Cerebellar cortex (tissue), 1 donor: Measurements from ENCODE around the gene ITGAV.

ENCODE experiments used
- DNase-seq: peaks from one replicate; pipeline ENCODE4 v3.0.0-alpha.2; 2015; ENCODE audit warnings: low spot score

ITGAV gene

DNA sequence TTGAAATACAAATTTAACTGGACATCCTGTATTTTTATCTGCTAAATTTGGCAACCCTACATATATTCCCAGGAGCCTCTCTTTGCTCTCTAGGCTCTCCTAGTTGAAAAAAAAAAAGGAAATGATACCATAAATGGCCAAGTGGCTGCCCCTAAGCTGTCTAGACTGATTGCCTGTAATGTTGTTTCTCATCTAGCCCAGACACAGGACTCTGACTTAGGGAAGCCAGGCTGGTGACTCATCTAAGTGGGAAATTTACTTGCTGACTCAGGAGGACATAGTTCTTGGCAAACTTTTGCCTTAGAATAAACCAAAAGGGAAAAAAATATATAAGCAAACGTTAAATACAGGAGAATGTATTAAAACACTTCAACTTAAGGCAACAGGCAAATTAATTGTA lies 14.6 kb upstream of the ITGAV start:
- DNase-seq = peak; percentile 65

DNA sequence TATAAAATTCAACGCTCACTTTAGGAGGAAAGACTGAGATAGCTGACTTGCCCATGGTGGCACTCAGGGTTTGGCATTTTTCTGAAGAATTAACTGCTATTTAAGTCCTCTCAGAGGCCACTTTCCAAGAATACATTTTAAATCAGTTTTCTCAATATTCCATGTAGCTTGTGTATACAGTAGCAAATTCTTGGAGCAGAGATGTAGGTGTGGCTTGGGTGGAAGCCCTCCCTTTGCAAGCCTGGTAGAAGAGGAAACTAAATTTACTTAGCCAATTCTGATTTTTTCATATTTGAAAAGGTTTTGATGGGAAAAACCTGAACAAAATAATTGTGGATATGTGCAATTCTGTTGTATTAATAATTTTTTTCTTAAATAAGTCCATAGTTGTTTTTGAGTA lies 14.0 kb upstream of the ITGAV start:
- no peak for DNase-seq

- DNase-seq = peak; percentile 31
These were observed 13.2 kb upstream of the ITGAV start for GRCh38 chr2:186576614-186577013.

DNA sequence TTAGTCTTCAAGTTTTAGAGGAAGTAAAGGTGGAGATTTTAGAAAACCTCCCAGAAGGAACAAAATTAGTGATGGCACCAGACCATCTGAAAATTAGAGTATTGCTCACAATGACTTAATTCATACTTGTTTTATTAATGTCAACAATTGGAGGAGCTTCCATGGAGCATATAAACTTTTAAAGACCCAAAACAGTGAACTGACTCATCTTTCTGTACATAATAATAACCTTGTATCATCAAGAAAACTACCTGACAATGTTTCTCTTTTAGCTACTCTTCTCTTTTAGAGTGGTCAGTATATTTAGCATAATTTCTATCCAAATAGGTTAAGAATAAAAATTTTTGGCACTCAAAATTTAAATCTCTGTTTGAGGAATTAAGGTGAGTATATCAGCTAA lies 7.2 kb upstream of the ITGAV start:
- DNase-seq = no peak

- no peak for DNase-seq
These were observed 5.8 kb upstream of the ITGAV start for GRCh38 chr2:186584053-186584452.

DNA sequence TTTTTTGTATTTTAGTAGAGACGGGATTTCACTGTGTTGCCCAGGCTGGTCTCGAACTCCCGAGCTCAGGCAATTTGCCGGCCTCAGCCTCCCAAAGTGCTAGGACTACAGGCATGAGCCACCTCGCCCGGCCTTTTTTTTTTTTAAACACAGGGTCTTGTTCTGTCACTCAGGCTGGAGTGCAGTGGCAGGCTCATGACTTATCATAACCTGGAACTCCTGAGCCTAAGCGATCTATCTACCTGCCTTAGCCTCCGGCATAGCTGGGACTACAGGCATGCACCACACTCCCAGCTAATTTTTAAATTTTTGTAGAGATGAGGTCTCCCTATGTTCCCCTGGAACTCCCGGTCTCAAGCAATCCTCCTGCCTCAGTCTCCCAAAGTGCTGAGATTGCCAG lies 1.4 kb upstream of the ITGAV start:
- no peak for DNase-seq

GRCh38 chr2:186588940-186589611 lies 780 bp upstream of the ITGAV start:
- DNase-seq = peak; percentile 39

DNA sequence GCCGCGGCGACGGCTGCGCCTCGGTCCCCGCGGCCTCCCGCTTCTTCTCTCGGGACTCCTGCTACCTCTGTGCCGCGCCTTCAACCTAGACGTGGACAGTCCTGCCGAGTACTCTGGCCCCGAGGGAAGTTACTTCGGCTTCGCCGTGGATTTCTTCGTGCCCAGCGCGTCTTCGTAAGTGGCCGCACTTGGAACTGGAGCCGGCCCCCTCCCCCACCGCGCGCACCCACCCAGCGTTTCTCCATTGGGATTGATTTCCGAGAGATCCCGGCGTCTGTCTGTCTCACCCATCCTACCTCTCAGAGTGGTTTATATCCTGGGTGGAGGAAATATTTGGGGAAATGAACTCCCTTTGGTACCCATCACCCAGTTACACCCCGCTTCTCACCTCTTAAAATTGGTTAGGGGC lies 498 bp downstream of the ITGAV start:
- no peak for DNase-seq

DNA sequence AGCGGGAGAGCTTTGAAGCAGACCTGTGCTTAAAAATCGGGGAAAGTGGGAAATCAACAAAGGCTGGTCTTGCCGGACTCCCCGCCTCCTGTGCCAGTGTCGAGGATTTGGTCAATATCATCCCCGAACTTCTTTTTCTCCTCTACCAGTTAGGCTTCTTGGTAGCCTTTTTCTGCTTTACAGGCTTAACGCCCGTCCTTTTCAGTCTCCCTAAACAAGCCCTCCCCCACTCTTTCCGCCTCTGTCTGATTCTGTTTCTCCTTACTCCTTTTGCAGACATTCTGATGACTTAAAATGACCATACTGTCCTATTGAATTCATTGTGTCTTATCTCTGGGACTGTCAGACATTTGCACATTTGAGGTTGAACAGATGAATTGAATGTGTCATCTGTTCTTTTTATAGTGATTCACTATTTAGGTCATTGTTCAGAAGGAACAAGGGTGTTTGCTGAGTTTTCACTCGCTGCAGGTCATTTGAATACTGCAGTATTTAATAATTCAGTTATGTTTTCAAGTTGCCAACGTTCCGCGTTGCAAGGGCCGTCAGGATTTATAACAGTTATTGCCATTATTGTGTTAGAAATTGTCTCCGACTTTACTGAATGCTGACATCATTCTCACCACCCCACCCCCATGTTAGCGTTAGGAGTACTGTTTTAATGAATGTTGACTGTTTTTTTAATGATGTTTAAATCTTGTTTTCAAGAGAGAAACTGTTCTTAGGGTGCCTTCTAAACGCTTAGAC lies 1.1 kb downstream of the ITGAV start:
- DNase-seq = peak; percentile 80

DNA sequence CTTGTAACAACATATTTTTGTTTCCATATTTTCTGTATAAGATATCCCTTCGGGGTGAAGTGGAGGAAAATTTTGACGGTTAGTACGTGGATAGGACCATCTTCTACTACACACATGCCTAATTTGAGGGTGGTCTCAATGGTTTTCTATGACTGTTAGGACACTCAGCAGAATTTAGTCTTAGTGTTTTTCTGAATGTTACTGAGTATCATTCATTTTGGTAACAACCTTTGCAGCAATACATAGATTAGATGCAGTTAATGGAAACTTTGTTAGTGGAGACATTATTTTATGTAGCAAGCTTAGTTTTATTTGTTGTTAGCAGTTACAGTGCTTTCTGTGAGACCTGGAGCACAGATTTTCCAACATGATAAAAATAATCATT lies 1.6 kb downstream of the ITGAV start:
- no peak for DNase-seq

DNA sequence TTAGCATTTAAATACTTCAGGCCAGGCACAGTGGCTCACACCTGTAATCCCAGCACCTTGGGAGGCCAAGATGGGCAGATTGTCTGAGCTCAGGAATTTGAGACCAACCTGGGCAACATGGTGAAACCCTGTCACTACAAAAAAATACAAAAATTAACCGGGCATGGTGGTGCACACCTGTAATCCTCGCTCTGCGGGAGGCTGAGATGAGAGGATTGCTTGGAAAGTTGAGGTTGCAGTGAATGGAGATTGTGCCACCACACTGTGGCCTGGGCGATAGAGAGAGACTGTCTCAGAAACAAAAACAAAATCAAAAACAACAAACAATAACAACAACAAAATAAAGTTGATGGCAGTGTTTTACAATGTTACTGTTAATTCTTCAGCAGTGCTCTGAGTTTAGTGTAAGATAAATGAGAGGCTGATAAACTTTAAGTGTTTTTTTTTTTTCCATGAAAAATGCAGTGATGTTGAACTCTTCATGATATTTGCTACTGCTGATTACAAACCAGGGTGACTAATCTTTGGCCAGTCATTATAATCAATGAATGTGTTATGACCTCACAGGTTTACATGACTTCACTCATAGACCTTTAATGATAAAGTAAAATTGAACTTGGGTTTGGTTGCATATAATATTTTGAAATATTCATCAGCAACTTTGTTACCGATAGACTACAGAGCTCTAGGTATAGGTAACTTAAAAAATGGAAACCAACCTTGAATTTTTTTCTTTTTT lies 2.5 kb downstream of the ITGAV start:
- DNase-seq = no peak

- no peak for DNase-seq
These were observed 3.7 kb downstream of the ITGAV start for GRCh38 chr2:186593523-186593922.

DNA sequence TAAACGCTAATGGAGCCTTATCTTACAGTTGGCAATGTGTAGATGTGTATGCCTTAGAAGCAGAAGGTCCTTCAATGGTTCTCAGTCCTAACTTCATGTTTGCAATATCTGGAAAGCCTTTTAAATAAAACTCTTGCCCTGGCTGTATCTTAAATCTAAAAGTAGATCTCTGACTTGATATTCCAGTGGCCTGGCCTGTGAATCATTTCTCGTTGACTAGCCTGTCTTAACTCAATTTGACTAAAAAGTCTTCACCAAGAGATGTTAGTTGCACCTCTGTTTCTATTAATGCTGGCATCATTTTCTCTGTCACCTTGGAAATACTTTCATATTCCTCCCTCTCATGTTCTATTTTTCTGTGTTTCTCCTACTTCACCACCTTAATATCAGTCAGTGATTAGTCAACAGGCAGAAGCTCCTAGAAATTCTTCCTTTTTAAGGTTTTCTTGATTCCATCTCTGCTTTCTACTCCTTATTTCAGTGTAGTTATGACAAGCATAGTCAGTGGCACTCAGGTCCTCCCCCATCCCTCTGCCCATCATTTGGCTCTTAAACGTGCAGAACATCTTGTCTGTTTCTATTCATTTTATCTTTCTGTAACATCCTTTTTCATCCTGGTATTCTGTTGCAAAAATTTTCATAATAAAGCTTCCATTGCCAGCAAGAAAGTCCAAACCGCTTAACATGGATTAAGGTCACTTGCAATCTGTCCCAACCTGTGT lies 4.3 kb downstream of the ITGAV start:
- DNase-seq = no peak

- peak; percentile 23 for DNase-seq
These were observed 5.4 kb downstream of the ITGAV start for GRCh38 chr2:186595219-186595618.

DNA sequence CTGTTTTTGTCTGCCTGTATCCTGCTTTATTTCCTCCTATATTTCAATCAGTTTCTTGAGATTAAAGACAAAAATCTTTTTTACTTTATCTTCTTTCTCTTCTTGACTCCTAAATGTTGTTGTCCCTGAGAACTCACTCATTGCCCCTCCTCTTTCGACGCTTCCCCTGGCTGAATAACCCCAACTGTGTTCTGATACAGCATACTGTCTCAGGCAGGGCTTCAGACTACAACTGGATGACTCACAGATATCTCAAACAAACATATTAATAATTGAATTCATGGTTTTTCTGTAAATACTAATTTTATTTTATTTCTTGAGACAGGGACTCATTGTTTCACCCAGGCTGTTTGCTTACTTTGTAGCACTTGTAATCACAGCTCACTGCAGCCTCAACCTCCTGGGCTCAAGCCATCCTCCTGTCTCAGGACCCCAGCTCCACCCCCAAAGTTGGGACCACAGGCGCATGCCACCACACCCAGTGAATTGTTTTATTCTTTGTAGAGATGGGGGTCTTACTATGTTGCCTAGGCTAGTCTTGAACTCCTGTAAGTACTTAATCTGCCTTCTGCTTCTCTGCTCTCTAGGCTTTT lies 9.4 kb downstream of the ITGAV start:
- DNase-seq = no peak

DNA sequence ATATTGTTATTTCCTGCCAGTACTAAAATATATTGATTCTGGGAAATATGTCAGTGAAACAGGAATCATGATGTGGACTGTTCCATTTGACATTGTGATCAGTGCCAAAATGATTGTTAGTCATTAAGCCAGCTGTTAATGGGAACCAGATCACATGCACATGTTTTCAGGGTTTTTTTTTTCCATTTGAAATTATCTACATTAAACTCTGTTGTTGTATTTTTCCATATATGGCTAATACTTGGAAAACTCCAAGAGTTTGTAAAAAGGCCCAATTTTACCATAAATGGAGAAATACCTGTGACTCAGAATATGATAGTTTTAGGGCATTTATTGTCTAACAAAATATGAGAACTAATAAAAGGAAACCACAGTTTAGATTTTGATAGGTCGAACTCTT lies 13.4 kb downstream of the ITGAV start:
- DNase-seq = no peak

DNA sequence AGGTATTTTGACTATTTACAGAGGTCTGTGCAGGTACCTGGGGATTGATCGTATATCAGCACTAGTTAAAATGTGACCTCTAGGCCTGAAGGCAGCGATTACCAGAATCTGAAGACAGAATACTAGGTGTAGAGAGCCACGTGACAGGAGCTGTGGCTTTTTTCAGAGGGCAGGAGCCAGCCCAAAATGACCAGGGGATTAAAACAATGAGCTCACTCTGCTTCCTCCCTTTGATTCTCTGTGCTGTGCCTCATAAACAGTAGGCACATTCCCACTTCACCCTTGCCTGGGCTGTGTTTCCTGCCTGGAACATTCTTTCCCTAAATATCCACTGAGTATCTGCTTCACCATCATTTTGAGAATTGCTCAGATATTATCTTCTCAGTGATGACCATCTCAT lies 15.2 kb downstream of the ITGAV start:
- DNase-seq = peak; percentile 65

DNA sequence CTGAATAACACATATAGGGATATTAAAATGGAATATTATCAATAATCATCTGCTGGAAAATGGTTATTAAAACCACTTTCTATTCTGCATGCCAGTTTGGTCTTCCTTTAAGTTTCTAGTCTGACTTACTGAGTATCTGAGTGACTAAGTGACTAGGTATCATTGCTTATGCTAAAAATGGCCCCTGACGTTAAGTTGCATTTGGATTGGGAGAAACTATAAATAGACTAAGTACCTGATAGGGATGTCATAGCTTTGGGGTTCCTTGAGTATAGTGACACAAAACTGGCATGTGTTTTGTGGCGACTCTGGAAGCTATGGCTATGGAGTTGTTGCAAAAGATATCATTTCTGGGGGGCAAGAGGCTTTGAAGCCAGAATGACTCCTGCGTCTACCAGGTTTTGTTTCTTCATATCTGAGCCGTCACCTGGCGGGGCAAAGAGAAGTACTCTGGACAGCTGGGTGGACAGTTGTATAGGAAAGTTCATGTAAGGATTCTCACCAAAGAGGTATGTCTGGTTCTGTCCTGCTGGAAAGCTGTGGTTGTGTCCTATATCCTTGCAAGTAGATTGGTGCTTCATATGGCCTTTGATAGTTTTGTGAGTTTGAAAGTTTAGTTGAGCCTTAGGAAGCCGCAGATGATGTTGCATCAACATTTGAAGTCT lies 17.9 kb downstream of the ITGAV start:
- no peak for DNase-seq

GRCh38 chr2:186610785-186611184 lies 20.9 kb downstream of the ITGAV start:
- no peak for DNase-seq

- DNase-seq = no peak
These were observed 21.7 kb downstream of the ITGAV start for GRCh38 chr2:186611526-186611925.

GRCh38 chr2:186612026-186612425 lies 22.2 kb downstream of the ITGAV start:
- no peak for DNase-seq
